ENCODE measurements around the gene CLGN. TPM values are rescaled to one million over a fixed set of nuclear protein-coding genes. Genes with fewer than 3 reads are reported as not detected.
A peak's percentile ranks its signal among the peaks of the same experiment; 100 is the strongest.
"Not testable (repeated sequence)": the region's sequence is repeated elsewhere in the genome, so short reads cannot be mapped to it uniquely, and the experiment has no call there.

The CLGN gene
- total RNA-seq, 1 donor from 2014 or later, result 47.0 TPM

DNA sequence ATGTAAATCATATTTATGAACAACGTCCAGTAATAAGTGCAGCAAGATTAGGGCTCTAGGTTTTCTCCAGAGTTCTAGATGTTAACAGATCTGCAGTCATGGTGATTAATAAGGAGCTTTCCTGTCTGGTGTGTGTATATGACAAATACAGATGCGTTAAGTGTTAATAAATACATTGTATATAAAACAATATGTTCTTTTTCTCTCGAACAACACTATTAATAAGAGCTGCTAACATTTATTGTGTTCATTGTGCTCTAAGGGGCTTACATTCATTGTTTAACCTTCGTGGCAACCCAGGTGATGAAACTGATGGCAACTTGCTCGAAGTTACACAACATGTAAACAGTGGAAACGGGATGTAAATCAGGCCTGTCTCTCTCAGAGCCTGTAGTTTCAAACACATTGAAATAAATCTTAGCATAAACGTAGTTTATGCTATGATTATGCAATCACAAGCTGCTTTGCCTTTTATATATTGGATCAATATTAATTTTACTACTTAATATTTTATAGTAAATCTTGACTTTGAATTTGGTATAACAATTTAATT is 547 bp upstream of the CLGN start:
- H3K27ac ChIP-seq (replicated peaks), result peak overlapping the region; percentile 89
- H3K4me3 ChIP-seq, result peak overlapping the region; percentile 79
- no peak for DNase-seq
- peaks cover 15% of the 10 kb centered on the region for H3K27me3 ChIP-seq (ENCODE audit: low read depth)
- H3K9me3 ChIP-seq (replicated peaks), result no peaks in the 10 kb centered on the region
- no peaks in the 10 kb centered on the region for H3K36me3 ChIP-seq
- H3K4me1 ChIP-seq, result peaks cover 23% of the 10 kb centered on the region
- intact Hi-C loops (cut with micrococcal nuclease), result no loop called here
- TF ChIP-seq, protein P1, sequence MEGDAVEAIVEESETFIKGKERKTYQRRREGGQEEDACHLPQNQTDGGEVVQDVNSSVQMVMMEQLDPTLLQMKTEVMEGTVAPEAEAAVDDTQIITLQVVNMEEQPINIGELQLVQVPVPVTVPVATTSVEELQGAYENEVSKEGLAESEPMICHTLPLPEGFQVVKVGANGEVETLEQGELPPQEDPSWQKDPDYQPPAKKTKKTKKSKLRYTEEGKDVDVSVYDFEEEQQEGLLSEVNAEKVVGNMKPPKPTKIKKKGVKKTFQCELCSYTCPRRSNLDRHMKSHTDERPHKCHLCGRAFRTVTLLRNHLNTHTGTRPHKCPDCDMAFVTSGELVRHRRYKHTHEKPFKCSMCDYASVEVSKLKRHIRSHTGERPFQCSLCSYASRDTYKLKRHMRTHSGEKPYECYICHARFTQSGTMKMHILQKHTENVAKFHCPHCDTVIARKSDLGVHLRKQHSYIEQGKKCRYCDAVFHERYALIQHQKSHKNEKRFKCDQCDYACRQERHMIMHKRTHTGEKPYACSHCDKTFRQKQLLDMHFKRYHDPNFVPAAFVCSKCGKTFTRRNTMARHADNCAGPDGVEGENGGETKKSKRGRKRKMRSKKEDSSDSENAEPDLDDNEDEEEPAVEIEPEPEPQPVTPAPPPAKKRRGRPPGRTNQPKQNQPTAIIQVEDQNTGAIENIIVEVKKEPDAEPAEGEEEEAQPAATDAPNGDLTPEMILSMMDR (IDR thresholded peaks at IDR 0.05; ENCODE audit: borderline replicate concordance), result no peak

DNA sequence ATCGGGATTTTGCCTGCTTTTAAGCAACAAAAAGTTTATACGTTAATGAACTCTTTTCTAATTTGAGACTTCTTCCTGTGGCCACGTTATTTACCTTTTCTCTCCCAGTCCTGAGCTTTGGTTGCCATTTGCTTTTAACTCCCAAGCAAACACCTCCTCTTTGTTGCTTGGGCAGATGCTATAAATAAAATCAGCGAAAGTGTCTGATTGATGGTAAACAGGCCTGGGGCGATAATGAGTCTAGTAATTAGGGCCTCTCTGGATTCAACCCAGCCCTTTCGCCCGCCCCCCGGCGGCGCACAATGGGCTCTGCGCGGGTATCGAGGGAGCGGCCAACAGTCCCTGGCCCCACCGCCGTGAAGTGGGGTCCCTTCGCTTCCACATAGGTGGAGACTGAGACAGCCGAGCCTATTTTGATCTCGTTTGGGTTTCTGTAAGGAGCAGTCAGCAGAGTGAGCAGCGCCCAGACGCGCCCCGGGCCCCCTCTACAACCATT is 790 bp downstream of the CLGN start:
- Histone ChIP-seq H3K27ac (replicated peaks) (peak overlapping the region; percentile 89), H3K36me3 (no peaks in the 10 kb centered on the region), H3K27me3 (ENCODE audit: low read depth) (peaks cover 15% of the 10 kb centered on the region), H3K4me3 (peak overlapping the region; percentile 79), H3K9me3 (replicated peaks) (no peaks in the 10 kb centered on the region), H3K4me1 (peaks cover 23% of the 10 kb centered on the region)
- peak; percentile 44 for DNase-seq
- intact Hi-C loops (cut with micrococcal nuclease), result no loop called here
- TF ChIP-seq, protein P1 (IDR thresholded peaks at IDR 0.05; ENCODE audit: borderline replicate concordance), result no peak

DNA sequence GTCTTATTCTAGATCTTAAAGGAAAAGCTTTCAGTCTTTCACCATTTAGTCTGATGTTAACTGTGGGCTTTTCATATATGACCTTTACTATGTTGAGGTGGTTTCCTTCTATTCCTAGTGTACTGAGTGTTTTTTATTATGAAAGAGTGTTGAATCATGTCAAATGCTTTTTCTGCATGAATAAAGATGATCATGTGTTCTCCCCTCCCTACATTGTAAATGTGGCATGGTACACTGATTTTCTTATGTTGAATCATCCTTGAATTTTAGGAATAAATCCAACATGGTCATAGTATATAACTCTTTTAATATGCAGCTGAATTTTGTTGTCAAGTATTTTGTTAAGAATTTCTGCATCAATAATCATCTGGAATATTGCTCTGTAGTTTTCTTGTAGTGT is 4.3 kb downstream of the CLGN start:
- TF ChIP-seq, protein P1 (IDR thresholded peaks at IDR 0.05; ENCODE audit: borderline replicate concordance), result no peak
- Histone ChIP-seq H3K36me3 (no peaks in the 10 kb centered on the region), H3K9me3 (replicated peaks) (no peaks in the 10 kb centered on the region), H3K4me1 (peaks cover 27% of the 10 kb centered on the region), H3K4me3 (no peak overlapping the region), H3K27me3 (ENCODE audit: low read depth) (peaks cover 15% of the 10 kb centered on the region), H3K27ac (replicated peaks) (no peak overlapping the region)
- intact Hi-C loops (cut with micrococcal nuclease), result no loop called here
- DNase-seq, result no peak

DNA sequence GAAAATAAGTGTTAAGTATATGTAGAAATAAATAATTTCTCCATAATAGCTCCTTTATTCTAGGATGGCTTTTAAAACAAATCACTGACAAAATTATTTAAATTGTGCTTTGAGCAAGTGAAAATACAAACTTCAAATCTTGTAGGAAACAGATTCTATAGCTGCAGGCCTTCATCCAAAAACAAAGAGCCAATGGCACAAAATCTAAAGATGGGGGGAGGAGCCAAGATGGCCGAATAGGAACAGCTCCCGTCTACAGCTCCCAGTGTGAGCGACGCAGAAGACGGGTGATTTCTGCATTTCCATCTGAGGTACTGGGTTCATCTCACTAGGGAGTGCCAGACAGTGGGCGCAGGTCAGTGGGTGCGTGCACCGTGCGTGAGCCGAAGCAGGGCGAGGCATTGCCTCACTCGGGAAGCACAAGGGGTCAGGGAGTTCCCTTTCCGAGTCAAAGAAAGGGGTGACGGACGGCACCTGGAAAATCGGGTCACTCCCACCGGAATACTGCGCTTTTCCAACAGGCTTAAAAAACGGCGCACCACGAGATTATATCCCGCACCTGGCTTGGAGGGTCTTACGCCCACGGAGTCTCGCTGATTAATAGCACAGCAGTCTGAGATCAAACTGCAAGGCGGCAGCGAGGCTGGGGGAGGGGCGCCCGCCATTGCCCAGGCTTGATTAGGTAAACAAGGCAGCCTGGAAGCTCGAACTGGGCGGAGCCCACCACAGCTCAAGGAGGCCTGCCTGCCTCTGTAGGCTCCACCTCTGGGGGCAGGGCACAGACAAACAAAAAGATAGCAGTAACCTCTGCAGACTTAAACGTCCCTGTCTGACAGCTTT is 14.1 kb downstream of the CLGN start:
- H3K27ac ChIP-seq (replicated peaks); DNase-seq; H3K36me3 ChIP-seq; H3K27me3 ChIP-seq (ENCODE audit: low read depth); intact Hi-C loops (cut with micrococcal nuclease); H3K4me3 ChIP-seq; H3K9me3 ChIP-seq (replicated peaks): not testable (repeated sequence)
- peaks cover 12% of the 10 kb centered on the region for H3K4me1 ChIP-seq

DNA sequence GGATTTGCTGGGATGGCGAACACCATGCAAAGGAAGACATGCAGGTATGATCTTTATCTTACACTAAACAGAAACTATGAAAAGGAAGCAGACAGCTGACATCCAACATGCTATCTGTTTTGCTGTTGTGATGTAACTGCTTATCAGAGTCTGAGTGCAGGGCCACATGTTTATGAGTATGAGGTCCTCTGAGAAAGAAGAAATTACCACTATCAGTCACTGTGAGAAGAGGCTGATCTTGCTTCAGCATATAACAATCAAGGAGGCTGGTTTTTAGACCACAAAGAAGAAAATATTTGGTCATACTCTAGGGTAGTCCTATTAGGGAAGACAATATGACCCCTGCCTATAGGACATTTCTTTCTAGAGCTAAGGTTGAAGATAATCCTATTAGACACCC is 18.5 kb downstream of the CLGN start:
- Histone ChIP-seq H3K9me3 (replicated peaks) (no peaks in the 10 kb centered on the region), H3K27ac (replicated peaks) (no peak overlapping the region), H3K4me1 (peaks cover 12% of the 10 kb centered on the region), H3K27me3 (ENCODE audit: low read depth) (no peaks in the 10 kb centered on the region), H3K36me3 (no peaks in the 10 kb centered on the region), H3K4me3 (no peak overlapping the region)
- intact Hi-C loops (cut with micrococcal nuclease), result no loop called here
- TF ChIP-seq, protein P1 (IDR thresholded peaks at IDR 0.05; ENCODE audit: borderline replicate concordance), result no peak
- no peak for DNase-seq

DNA sequence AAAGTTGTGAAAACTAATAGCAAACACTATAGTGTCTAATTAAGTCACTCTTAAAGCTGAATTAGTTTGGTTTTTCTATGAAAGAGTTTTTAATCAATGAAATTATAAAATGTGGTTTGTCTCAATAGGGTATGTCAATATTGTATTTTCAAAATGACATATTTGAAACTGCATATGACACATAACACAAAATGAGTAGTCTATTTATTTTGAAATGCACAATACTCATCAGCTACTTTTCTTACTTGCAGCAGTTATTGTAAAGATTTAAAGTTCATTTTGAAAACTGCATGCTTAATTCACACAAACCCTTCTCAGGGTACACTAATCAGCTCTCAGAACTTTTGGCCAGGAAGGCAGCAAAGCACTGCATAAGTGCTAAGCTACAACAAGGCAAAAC is 21.2 kb downstream of the CLGN start:
- no peak for DNase-seq
- H3K4me3 ChIP-seq, result no peak overlapping the region
- no peaks in the 10 kb centered on the region for H3K9me3 ChIP-seq (replicated peaks)
- intact Hi-C loops (cut with micrococcal nuclease), result no loop called here
- H3K27me3 ChIP-seq (ENCODE audit: low read depth), result no peaks in the 10 kb centered on the region
- H3K36me3 ChIP-seq, result no peaks in the 10 kb centered on the region
- TF ChIP-seq, protein P1 (IDR thresholded peaks at IDR 0.05; ENCODE audit: borderline replicate concordance), result no peak
- H3K4me1 ChIP-seq, result peaks cover 4% of the 10 kb centered on the region
- no peak overlapping the region for H3K27ac ChIP-seq (replicated peaks)

Measured in left ventricle myocardium inferior (tissue), 1 donor.